K562 (cell line): ENCODE measurements around the gene FOSL1. TPM values are rescaled to one million over a fixed set of nuclear protein-coding genes. Genes with fewer than 3 reads are reported as not detected.
A peak's percentile ranks its signal among the peaks of the same experiment; 100 is the strongest.

Experiments
- BCOR ChIP-seq: fragments of 450-650 bp; IDR thresholded peaks from 2 replicates; pipeline ENCODE4 v1.6.1; 2016
- CHD1 ChIP-seq: fragments of 200-600 bp; sonication (generic); IDR thresholded peaks from one replicate; pipeline ENCODE4 v1.6.1; 2012; ENCODE audit warnings: mild to moderate bottlenecking, moderate library complexity, low read length, inconsistent platforms
- CSDE1 ChIP-seq, 2 experiments: fragments of 450-650 bp; IDR thresholded peaks; 2 replicates each; pipeline ENCODE4 v1.6.1; 2016; ENCODE audit warnings: mild to moderate bottlenecking in 1 of 2
- E2F8 ChIP-seq: fragments of 450-650 bp; IDR thresholded peaks from 2 replicates; pipeline ENCODE4 v1.7.1; 2018; ENCODE audit warnings: mild to moderate bottlenecking, low read depth; ENCODE audit not compliant: partially characterized antibody
- GATAD2B ChIP-seq: fragments of 450-650 bp; IDR thresholded peaks from 2 replicates; pipeline ENCODE4 v1.6.1; 2017; ENCODE audit warnings: mild to moderate bottlenecking, borderline replicate concordance
- GTF3C2 ChIP-seq: IDR thresholded peaks from 3 replicates; pipeline ENCODE4 v1.6.1; 2011; ENCODE audit warnings: borderline replicate concordance, mild to moderate bottlenecking, moderate library complexity; ENCODE audit not compliant: insufficient read length; ENCODE audit errors: extremely low read depth
- HMGN3 ChIP-seq: IDR thresholded peaks from 2 replicates; pipeline ENCODE4 v1.6.1; 2011; ENCODE audit warnings: borderline replicate concordance, low read depth, mild to moderate bottlenecking, mixed read lengths, low read length; ENCODE audit not compliant: insufficient read length; ENCODE audit errors: extremely low read depth
- HSF4 ChIP-seq: fragments of 250-450 bp; sonication (Bioruptor Pico); IDR thresholded peaks from 2 replicates; pipeline ENCODE4 v2.1.2; 2022; ENCODE audit warnings: mild to moderate bottlenecking, moderate library complexity, borderline replicate concordance
- KLF1 ChIP-seq: fragments of 450-650 bp; IDR thresholded peaks from 2 replicates; pipeline ENCODE4 v1.6.1; 2016; ENCODE audit warnings: missing genetic modification characterization, missing compliant biosample characterization
- PHTF2 ChIP-seq: fragments of 250-450 bp; sonication (Bioruptor Pico); IDR thresholded peaks from 2 replicates; pipeline ENCODE4 v1.5.0; 2021; ENCODE audit warnings: mild to moderate bottlenecking
- PURB ChIP-seq: sonication (generic); formaldehyde crosslinking; IDR thresholded peaks from 2 replicates; pipeline ENCODE4 v1.9.0; 2021; ENCODE audit warnings: low read depth, mild to moderate bottlenecking, missing genetic modification reagents
- SIX5 ChIP-seq, 2 experiments: IDR thresholded peaks; 2 replicates each; pipeline ENCODE4 v1.6.1; 2011; ENCODE audit warnings: low read length in 2 of 2, borderline replicate concordance in 1 of 2, low read depth in 1 of 2, mild to moderate bottlenecking in 1 of 2, moderate library complexity in 1 of 2; ENCODE audit not compliant: insufficient read depth in 1 of 2
- TARDBP ChIP-seq: fragments of 450-650 bp; IDR thresholded peaks from 2 replicates; pipeline ENCODE4 v1.6.1; 2016
- TCF7 ChIP-seq: sonication (generic); IDR thresholded peaks from 2 replicates; pipeline ENCODE4 v1.6.1; 2016; ENCODE audit warnings: antibody characterized with exemption, borderline replicate concordance
- ZBTB43 ChIP-seq: sonication (generic); formaldehyde crosslinking; IDR thresholded peaks from 2 replicates; pipeline ENCODE4 v1.8.0; 2023; ENCODE audit warnings: mild to moderate bottlenecking, missing genetic modification reagents
- ZNF398 ChIP-seq: fragments of 250-450 bp; sonication (Bioruptor Pico); IDR thresholded peaks from 2 replicates; pipeline ENCODE4 v1.8.0; 2021; ENCODE audit warnings: moderate library complexity, mild to moderate bottlenecking, inconsistent platforms
- ZSCAN32 ChIP-seq: fragments of 450-650 bp; formaldehyde crosslinking; IDR thresholded peaks from 2 replicates; pipeline ENCODE4 v1.4.0; 2020; ENCODE audit warnings: mild to moderate bottlenecking, moderate library complexity
- polyA plus RNA-seq, 8 experiments: library from polyadenylated mRNA; depleted of rRNA in 4 of 8; stranded (reverse) in 5 of 8; unstranded in 3 of 8; fragments of >200 nt; fragmentation: Nextera tagmentation in 2 of 8; fragmentation: Illumina TruSeq in 1 of 8; extraction: Ambion mirVana in 2 of 8; extraction: Trizol in 1 of 8; gene quantifications; 2 replicates each; pipeline versions ENCODE4 v1.2.1 to v1.2.3, GENCODE V29; 2011 to 2014; ENCODE audit warnings: inconsistent platforms in 1 of 8, missing spikeins in 1 of 8
- total RNA-seq, 7 experiments: library from RNA; depleted of rRNA in 6 of 7; stranded (reverse); fragments of >200 nt in 6 of 7; fragmentation: Illumina TruSeq in 2 of 7; extraction: Trizol in 2 of 7; gene quantifications; 2 replicates each; pipeline versions ENCODE4 v1.2.1 to v1.2.3, GENCODE V29; 2011 to 2021; ENCODE audit warnings: low replicate concordance in 1 of 7

FOSL1 gene
- total and polyA plus RNA-seq, 9 of the 15 experiments (the other 6 are each of a cell fraction or from before 2014, with no cell fraction given), result 3.5 to 39.6 (median 10.0) TPM

- TF ChIP-seq SIX5 (IDR thresholded peaks at IDR 0.05; ENCODE audit: borderline replicate concordance in 1 of 2, insufficient read depth in 1 of 2, low read depth in 1 of 2, low read length in 2 of 2) (peak; percentile 88 to 92), TARDBP (no peak), PHTF2 (CRISPR knock-in tag) (no peak), HMGN3 (no peak), ZSCAN32 (0 out of 2 replicates have a peak, but pooled peaks have one; percentile 65), PURB (CRISPR knock-in tag) (no peak), CSDE1 (IDR thresholded peaks at IDR 0.05) (no peak; a peak in 1 of 4 replicates), GTF3C2 (no peak), BCOR (no peak), CHD1 (no peak), E2F8 (peak; percentile 78), HSF4 (no peak), ZNF398 (CRISPR knock-in tag) (no peak), GATAD2B (peak; percentile 92), TCF7 (no peak), ZBTB43 (CRISPR knock-in tag) (no peak; the same call in 1 of the 2 replicates), KLF1 (tag) (peak; percentile 94; the same call in 1 of the 2 replicates)
Observed at GRCh38 chr11:65857853-65858680, 42.1 kb downstream of the FOSL1 start, which contains the start of gene CFL1 (continued).
